Adrenal gland (tissue), 5 donors: ENCODE measurements around the gene CERS2.

Experiments
- CTCF ChIP-seq, 6 experiments: fragments of 450-650 bp in 4 of 6; fragments of 200-600 bp in 2 of 6; sonication (generic) in 1 of 6; IDR thresholded peaks; 1 replicate in 5 of 6; 2 replicates in 1 of 6; pipeline versions ENCODE4 v1.5.1 to v1.8.0; 2016 to 2021; ENCODE audit warnings: antibody characterized with exemption in 6 of 6, mild to moderate bottlenecking in 2 of 6, moderate library complexity in 1 of 6
- POLR2A ChIP-seq, 2 donors: fragments of 450-650 bp; IDR thresholded peaks; one replicate each; pipeline ENCODE4 v1.6.1; 2017; ENCODE audit warnings: antibody characterized with exemption in 2 of 2, mild to moderate bottlenecking in 2 of 2, moderate library complexity in 1 of 2
- donor health status: DM: no; HTN: no; CAD: no.

- TF ChIP-seq CTCF (IDR thresholded peaks at IDR 0.05) (no peak), POLR2A (IDR thresholded peaks at IDR 0.05) (no peak)
Measured at GRCh38 chr1:151002611-151003010, 28.0 kb upstream of the CERS2 start.
